Spleen (tissue), 7 donors: ENCODE measurements around the gene PSG2.
"Not testable (repeated sequence)": the region's sequence is repeated elsewhere in the genome, so short reads cannot be mapped to it uniquely, and the experiment has no call there.

Experiments
- POLR2A ChIP-seq, 3 donors: fragments of 450-650 bp; IDR thresholded peaks; one replicate each; pipeline ENCODE4 v1.5.1; 2017; ENCODE audit warnings: antibody characterized with exemption in 3 of 3, mild to moderate bottlenecking in 1 of 3
- TF ChIP-seq, protein P1 (sequence below), 11 experiments: fragments of 200-600 bp in 7 of 11; fragments of 450-650 bp in 4 of 11; sonication (generic) in 4 of 11; IDR thresholded peaks in 8 of 11; conservative IDR thresholded peaks in 3 of 11; 1 replicate in 7 of 11; 2 replicates in 4 of 11; pipeline versions ENCODE4 v1.4.0 to v1.8.0; 2016 to 2021; ENCODE audit warnings: antibody characterized with exemption in 11 of 11, inconsistent platforms in 4 of 11, mild to moderate bottlenecking in 1 of 11
- donor health status: DM: no; HTN: no; CAD: no; lungs with moderate emphysema.
- donor health status: DM: no; HTN: no; CAD: no.
- donor health status: DM: no; HTN: no; CAD: no.

DNA sequence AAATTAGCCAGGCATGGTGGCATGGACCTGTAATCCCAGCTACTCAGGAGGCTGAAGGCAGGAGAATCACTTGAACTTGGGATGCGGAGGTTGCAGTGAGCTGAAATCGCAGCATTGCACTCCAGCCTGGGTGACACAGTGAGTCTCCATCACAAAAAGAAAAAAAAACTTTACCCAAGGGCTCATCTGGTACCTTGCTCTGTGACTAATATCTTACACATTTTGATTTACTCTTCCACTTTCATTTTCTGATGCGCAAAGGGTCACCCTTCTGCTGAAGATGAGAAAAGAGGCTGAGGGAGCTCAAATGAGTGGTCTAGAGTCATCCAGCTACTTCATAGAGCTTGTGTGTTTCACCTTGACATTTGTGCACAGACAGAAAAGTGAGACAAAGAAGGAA is 34.5 kb downstream of the PSG2 start:
- TF ChIP-seq, protein P1, sequence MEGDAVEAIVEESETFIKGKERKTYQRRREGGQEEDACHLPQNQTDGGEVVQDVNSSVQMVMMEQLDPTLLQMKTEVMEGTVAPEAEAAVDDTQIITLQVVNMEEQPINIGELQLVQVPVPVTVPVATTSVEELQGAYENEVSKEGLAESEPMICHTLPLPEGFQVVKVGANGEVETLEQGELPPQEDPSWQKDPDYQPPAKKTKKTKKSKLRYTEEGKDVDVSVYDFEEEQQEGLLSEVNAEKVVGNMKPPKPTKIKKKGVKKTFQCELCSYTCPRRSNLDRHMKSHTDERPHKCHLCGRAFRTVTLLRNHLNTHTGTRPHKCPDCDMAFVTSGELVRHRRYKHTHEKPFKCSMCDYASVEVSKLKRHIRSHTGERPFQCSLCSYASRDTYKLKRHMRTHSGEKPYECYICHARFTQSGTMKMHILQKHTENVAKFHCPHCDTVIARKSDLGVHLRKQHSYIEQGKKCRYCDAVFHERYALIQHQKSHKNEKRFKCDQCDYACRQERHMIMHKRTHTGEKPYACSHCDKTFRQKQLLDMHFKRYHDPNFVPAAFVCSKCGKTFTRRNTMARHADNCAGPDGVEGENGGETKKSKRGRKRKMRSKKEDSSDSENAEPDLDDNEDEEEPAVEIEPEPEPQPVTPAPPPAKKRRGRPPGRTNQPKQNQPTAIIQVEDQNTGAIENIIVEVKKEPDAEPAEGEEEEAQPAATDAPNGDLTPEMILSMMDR (IDR thresholded peaks at IDR 0.05 in 8 of 11, conservative IDR thresholded peaks at IDR 0.05 in 3 of 11) = not testable (repeated sequence)
- TF ChIP-seq POLR2A (IDR thresholded peaks at IDR 0.05) = not testable (repeated sequence)
